GM06990 (cell line): ENCODE data around the gene MED31.
"Not testable (repeated sequence)": the region's sequence is repeated elsewhere in the genome, so short reads cannot be mapped to it uniquely, and the experiment has no call there.

Source experiments
- DNase-seq: peaks from one replicate; pipeline ENCODE4 v3.0.0-alpha.2; 2011; ENCODE audit not compliant: insufficient read length; ENCODE audit errors: extremely low read depth
- H3K27me3 ChIP-seq: replicated peaks from 2 replicates; pipeline ENCODE4 v1.6.0; 2011; ENCODE audit warnings: low read length; ENCODE audit not compliant: control insufficient read depth, insufficient read depth
- H3K36me3 ChIP-seq: 2 replicates; pipeline ENCODE4 v1.5.1; 2011; ENCODE audit warnings: low read length; ENCODE audit not compliant: control insufficient read depth, insufficient read depth
- H3K4me3 ChIP-seq: replicated peaks from 2 replicates; pipeline ENCODE4 v1.5.1; 2011; ENCODE audit warnings: low read depth, mild to moderate bottlenecking, control low read depth, low read length
- CTCF ChIP-seq: IDR thresholded peaks from 2 replicates; pipeline ENCODE4 v1.5.1; 2011; ENCODE audit warnings: low read length, control low read depth, mild to moderate bottlenecking, inconsistent platforms; ENCODE audit not compliant: insufficient read depth, poor library complexity, severe bottlenecking

MED31 gene

GRCh38 chr17:6667516-6667915 is 16.1 kb upstream of the MED31 start:
- Histone ChIP-seq H3K4me3 (no peak overlapping the region), H3K36me3 (no peaks in the 10 kb centered on the region), H3K27me3 (no peaks in the 10 kb centered on the region)
- no peak for DNase-seq
- no peak for TF ChIP-seq CTCF

- TF ChIP-seq CTCF: no peak
- H3K4me3 ChIP-seq: no peak overlapping the region
- no peak for DNase-seq
- H3K27me3 ChIP-seq: no peaks in the 10 kb centered on the region
- no peaks in the 10 kb centered on the region for H3K36me3 ChIP-seq
Observed at GRCh38 chr17:6666557-6666956, 15.2 kb upstream of the MED31 start.

GRCh38 chr17:6666077-6666521 is 14.7 kb upstream of the MED31 start:
- H3K36me3 ChIP-seq: no peaks in the 10 kb centered on the region
- peak; percentile 91 for TF ChIP-seq CTCF
- DNase-seq: peak; percentile 31

GRCh38 chr17:6663200-6663599 is 11.8 kb upstream of the MED31 start:
- H3K36me3 ChIP-seq, H3K27me3 ChIP-seq, H3K4me3 ChIP-seq, DNase-seq: not testable (repeated sequence)

More at GRCh38 chr17:6666077-6666521, 14.7 kb upstream of the MED31 start:
- Histone ChIP-seq H3K4me3 (no peak overlapping the region), H3K27me3 (no peaks in the 10 kb centered on the region)

- TF ChIP-seq CTCF: no peak
- H3K36me3 ChIP-seq: no peaks in the 10 kb centered on the region
- no peak for DNase-seq
- H3K4me3 ChIP-seq: no peak overlapping the region
- no peaks in the 10 kb centered on the region for H3K27me3 ChIP-seq
Observed at GRCh38 chr17:6661464-6661848, 10.1 kb upstream of the MED31 start.

GRCh38 chr17:6660805-6661463 is 9.5 kb upstream of the MED31 start:
- Histone ChIP-seq H3K27me3 (no peaks in the 10 kb centered on the region), H3K36me3 (no peaks in the 10 kb centered on the region), H3K4me3 (peak overlapping the region; percentile 41)
- TF ChIP-seq CTCF: no peak
- peak; percentile 39 for DNase-seq
